HG03135 (cell line): Measurements from ENCODE around the gene GLDC.
"Not testable (repeated sequence)": the region's sequence is repeated elsewhere in the genome, so short reads cannot be mapped to it uniquely, and the experiment has no call there.

Experiments
- ATAC-seq: cut with Tn5 transposase; IDR thresholded peaks from one replicate; pipeline ENCODE4 v1.9.1; 2021; ENCODE audit warnings: mild to moderate bottlenecking, moderate library complexity; ENCODE audit not compliant: unreplicated experiment

GLDC gene

DNA sequence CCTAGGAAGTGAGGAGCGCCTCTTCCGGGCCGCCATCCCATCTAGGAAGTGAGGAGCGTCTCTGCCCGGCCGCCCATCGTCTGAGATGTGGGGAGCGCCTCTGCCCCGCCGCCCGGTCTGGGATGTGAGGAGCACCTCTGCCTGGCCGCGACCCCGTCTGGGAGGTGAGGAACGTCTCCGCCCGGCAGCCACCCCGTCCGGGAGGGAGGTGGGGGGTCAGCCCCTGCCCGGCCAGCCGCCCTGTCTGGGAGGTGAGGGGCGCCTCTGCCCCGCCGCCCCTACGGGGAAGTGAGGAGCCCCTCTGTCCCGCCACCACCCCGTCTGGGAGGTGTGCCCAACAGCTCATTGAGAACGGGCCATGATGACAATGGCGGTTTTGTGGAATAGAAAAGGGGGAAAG is 22.7 kb downstream of the GLDC start:
- ATAC-seq = not testable (repeated sequence)

DNA sequence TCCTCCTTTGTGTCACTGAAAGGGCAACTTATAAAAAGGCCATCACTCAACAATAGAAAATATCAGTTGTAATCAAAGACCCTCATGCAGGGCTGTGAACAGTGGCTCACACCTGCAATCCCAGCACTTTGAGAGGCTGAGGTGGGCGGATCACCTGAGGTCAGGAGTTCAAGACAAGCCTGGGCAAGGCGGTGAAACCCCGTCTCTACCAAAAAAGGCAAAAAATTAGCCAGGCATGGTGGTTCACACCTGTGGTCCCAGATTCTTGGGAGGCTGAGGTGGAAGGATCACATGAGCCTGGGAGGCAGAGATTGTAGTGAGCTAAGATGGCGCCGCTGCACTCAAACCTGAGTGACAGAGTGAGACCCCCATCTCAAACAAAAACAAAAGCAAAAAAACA is 24.7 kb downstream of the GLDC start:
- ATAC-seq = no peak

DNA sequence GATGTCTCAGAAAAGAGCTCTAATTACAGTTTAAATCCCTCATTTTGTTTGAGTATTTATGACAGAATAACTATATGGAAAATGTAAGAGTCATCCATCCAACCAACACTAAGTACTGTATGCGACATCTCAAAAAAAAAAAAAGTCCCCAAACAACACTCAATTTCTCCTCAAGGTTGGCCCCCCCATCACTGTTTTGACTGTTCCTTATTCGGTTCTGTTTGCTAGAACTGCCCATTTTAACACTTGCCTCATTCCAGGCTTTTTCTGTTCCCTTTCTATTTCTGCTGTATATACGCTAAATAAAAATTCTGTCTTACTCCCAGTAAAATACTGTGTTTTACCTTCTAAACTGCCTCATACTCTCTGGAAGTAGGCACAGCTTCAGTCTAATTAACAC is 25.2 kb downstream of the GLDC start:
- ATAC-seq = no peak

DNA sequence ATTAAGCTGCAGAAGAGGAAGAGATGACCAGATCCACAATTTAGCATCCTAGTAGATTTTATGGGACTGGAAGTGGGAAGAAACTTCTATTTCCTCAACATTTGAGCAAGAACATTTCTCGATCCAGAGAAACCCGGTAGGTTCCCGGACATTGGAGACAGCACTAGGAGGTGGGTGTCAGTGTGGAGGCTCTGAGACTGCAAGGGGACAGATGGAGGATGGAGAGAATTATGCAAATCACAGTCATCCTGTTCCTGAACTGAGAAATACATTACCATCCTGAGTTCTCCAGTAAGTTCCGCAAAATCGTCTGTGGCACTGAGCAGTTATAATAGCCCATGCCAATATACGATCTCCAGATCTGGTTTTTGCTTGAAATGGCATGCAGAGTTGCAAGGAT is 25.6 kb downstream of the GLDC start:
- ATAC-seq = no peak

DNA sequence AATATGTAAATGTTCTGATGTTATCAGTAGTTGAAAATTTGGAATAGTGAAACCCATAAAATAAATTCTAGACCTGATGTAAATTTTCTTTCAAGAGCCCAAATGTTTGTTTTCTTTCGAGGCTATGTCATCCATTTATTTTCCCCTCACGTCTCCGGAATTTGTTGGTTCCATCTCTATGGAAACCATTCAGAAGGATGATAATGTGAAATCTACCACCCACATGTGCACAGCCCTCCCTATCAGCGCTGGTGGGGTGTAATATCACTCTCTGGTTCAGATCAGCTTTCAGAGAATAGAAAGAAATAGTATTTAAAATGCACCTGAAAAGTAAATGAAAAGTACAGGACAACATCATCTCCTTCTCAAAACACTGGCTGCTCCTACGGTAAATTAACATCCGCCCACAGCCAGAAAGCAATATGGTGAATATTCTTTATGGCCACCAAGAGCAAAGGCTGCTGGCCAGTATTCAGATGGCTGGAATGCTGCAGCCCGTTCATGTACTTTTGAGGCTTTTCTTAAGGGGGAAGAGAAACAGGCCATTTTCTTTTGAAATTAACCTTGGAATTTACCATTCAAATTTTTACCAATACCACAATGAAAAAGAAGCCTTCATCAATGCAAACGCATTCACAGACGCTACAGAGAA is 28.5 kb downstream of the GLDC start:
- ATAC-seq = no peak

DNA sequence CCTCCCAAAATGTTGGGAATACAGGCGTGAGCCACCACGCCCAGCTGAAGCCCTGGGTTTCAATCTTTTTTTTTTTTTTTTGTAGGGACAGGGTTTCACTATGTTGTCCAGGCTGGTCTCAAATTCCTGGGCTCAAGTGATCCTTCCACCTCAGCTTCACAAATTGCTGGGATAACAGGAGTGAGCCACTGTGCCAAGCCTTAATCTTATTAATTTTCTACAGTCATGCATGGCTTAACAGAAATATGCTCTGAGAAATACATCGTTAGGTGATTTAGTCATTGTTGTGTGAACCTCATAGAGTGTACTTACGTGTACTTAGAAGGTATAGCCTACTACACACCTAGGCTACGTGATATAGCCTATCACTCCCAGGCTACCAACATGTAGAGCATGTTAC is 31.0 kb downstream of the GLDC start:
- no peak for ATAC-seq

DNA sequence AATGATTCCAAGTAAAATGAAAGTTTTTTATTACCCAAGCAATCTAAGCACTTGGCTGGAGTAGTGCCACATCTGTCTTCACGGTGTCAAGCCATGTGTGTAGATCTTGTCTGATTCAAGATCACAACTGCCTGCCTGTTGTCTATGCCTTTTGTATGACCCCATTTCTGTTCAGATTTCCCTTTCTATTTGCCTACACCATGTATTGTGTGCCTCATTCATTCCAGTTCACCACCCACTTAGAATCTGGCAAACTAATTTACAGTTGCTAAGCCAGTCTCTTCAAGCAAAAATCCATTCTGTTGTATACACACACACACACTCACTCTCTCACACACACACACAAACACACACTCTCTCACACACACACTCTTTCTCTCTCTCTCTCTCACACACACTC is 33.7 kb downstream of the GLDC start:
- no peak for ATAC-seq

DNA sequence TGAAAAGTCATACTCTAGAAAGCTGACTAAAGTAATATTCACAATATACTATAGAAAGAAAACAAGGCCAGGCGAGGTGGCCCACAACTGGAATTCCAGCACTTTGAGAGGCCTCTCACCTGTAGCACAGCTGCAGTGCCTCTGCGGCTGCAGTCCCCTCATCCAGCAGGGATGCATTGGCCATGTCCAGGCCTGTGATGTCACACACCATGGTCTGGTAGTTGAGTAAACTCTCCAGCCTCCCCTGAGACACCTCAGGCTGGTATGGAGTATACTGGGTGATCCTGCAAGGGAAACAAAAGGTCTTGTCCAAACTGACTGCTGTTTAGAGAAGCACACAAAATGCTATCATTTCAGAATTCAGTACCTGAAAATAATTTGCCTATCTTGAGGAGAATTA is 35.5 kb downstream of the GLDC start:
- no peak for ATAC-seq

DNA sequence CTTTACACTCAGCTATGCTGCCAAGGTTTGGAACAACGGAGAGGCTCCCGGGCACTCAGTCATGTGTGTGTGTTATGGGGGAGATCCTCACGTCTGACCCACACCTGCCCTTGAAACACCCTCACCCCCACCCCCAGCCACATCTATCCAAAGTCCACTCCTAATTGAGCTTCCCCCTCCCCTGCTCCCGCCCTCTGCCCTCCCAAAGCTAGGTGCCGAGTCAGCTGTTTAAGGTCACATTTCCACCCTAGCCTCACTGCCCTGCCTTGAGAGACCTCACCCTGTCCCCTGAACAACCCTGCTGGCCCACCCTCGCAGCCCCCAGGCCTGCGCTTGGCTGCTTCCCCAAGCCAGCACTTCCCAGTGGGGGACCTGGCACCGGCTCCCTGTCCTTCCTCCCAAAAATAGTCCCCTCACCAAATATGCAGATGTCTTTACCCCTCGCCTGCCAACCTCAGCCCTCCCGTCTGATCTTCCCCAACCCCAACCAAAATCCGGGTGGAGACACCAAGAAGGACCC is 36.0 kb downstream of the GLDC start:
- ATAC-seq = no peak

DNA sequence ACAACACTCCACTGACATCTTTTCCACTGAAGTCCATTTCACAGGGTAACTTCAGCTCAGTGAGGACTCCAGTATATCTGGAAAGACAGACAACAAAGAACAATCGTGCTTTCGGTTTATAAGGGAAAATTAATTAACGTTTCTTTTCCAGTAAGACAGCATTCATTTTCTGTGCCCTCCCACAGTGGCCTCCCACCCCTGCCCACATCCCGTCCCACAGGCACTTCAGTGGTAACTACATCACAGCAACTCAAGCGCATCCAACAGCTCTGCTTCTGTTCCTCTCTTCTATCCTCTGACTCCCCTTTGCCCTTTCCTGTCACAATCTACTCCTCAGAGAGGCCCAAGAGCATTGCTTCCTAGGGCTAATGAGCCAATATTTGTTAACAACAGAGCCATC is 40.3 kb downstream of the GLDC start:
- no peak for ATAC-seq

DNA sequence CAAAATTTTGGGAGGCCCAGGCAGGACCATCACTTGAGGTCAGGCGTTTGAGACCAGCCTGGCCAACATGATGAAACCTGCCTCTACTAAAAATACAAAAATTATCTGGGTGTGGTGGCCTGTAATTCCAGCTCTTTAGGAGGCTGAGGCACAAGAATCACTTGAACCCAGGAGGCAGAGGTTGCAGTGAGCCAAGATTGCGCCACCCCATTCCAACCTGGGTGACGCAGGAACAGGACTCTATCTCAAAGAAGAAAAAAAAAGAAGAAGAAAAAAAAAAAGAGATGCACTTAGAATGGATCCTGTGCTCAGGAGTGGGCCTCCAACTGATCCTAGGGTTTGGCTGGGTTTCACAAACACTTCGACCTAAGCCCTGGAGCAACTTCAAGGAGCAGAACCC is 45.1 kb downstream of the GLDC start:
- ATAC-seq = no peak

DNA sequence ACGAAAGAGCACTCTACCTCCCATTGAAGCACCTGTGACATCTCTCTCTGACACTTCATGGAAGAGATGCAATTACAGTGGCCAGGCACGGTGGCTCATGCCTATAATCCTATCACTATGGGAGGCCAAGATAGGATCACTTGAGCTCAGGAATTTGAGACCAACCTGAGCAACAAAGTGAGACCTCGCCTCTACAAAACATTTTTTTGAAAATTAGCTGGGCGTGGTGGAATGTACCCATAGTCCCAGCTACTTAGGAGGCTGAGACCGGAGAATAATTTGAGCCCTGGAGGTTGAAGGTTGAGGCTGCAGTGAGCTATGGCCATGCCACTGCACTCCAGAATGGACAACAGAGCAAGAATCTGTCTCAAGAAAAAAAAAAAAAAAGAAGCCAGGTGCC is 45.5 kb downstream of the GLDC start:
- ATAC-seq = no peak

DNA sequence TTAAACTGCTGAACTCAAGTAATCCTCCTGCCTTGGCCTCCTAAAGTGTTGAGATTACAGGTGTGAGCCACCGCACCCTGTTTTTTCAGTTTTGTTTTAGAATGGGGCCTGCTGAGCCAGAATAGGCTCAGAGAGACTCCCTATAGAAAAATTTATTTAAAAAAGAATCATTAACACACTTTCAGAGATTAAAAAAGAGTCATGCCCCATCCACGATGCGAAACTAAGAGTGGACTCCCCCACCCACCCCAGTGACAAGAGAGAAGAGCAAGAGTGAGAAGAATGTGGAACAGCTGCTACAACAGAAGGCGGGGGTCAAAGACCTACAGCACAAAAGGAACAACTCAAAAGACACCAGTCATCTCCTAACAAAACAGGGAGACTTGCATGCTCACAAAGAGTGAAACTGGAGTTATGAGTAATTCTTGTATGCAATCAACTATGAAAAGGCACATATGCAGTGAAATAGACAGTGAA is 47.2 kb downstream of the GLDC start:
- peak; percentile 98 for ATAC-seq

DNA sequence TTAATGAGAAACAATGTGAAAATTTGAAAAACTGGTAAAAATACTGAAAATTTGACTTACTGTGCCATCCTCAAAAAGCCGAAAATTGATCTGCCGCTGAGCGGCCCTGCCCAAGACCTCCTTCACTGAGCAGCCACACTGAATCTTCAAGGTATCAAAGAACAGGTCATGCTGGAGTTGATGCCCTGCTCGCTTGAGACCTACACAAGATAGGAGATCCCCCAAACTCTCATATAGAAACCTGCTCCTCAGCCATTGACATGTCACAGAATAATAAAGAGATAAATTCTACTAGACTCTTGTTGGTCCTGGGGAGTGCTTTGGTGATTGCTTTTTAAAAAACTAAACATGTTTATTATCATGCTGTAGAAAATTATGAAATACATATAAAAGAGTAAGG is 52.7 kb downstream of the GLDC start:
- no peak for ATAC-seq

DNA sequence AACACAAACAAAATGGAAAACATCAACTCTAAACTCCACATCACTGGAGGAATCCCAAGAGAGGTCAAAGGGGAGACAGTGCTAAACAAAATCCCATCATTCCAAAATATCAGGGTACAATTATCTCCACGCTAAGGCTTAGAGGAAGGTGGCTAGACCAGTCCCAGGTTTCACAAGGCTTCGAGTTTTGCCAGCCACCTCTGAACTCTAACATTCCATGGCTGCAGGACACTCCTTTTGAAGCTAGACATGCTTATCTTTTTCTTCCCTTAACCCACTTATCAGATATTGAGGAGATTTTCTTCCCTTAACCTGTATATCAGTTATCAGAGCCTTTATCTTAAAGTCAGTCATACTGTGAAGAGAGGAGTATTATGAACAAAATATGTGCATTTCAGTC is 53.3 kb downstream of the GLDC start:
- no peak for ATAC-seq

DNA sequence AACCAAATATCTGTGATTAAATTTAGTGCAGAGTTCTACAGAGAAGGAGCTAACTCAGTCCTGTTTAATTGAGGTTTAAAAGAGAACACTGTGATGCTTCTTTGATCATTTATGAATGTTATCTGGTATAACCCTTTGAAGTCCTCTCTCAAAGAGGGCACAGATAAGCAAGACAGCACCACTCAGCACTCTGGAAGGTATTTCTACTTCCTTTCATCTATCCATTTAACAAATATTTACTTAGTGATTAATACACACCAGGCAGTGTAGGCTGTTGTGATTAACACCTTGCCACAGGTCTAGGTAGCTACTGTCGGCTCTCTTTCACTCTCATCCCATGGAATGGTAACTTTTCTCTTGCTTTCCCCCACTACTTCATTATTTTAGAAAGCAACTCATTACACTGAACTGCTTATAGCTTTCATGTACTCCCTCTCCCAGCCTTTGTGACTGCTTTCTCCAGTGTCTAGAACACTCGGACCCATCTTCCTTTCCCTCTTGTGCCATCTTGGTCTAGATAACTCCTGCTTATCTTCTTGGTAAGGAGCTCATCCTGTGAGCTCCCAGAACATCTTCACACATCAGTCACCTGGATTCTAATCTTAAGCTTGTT is 54.7 kb downstream of the GLDC start:
- no peak for ATAC-seq

DNA sequence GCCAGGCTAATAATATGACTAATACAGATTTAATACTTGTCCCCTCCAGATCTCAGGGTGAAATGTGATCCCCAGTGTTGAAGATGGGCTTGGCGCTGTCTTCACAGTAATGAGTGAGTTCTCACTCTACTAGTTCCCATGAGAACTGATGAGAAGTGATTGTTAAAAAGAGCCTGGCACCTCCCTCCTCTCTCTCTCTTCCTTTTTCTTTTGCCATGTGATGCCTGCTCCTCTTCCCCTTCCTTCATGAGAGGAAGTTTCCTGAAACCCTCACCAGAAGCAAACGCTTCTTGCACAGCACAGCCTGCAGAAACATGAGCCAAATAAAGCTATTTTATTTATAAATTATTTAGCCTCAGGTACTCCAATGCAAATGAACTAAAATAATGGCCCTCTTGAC is 55.2 kb downstream of the GLDC start:
- no peak for ATAC-seq

DNA sequence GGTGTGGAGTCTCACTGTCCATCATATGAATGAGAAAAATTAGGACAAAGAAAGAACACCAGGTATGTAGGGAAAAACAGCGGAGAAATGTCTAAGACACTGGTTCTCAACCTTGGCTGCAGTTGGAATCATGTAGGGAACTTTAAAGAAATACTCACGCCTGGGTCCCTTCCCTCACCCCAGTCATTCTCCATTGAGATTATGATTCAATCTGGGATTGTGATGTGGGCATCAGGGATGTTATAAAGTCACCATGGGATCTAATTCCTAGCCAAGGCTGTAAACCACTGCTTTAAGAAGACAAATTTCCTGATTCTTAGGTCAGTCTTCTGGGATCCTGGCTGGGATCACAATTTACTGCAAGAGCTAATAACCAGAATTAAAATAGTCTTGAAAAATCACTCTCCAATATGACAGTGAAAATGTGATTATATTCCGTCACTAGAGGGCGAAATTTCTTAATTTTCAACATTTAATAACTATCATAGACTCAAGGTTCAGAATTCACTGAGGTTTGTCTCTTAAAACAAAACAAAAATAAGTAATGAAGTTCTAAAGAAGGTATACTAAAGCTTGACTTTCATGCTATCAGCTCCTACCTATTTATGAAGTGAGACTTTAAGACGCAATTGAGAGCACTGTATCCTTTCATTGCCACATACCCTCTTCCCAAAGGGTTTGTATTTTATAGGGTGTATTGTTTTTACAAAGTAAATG is 60.5 kb downstream of the GLDC start:
- no peak for ATAC-seq

DNA sequence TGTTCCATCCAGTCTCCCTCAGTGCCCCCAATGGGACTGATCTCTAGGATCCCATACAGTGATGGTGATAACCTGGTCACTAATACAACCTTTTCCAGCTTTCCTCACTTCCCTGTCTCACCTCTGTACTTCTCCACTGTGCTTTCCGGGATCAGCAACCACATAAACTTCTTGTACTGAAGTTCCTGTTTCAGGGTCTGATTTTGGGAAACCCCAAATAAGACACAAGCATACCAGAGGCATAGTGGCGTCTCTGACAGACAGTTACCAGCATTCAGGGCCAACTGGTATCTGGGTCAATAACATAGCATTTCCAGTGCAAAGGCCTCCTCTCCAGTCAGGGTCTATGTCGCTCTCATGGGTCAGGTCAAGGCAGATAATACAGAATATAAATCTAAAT is 64.3 kb downstream of the GLDC start:
- no peak for ATAC-seq

DNA sequence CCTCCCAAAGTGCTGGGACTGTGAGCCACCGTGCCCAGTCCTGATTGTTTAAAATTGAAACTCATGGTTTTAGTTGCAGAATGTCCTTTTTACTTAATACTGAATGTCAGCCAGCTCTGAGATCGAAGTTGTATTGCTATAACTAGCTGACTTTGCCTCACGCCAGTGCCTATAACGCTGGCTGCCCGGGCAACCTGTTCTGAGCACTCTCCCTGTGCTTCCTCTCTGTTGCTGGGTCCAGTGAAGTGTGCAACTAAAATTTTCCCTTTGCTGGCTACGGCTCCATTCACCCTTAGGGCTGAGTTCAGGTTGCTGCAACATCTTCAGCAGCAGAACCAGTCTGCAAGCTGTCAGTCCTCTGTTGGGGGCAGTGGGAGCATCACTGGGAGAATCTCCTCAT is 65.9 kb downstream of the GLDC start:
- no peak for ATAC-seq

DNA sequence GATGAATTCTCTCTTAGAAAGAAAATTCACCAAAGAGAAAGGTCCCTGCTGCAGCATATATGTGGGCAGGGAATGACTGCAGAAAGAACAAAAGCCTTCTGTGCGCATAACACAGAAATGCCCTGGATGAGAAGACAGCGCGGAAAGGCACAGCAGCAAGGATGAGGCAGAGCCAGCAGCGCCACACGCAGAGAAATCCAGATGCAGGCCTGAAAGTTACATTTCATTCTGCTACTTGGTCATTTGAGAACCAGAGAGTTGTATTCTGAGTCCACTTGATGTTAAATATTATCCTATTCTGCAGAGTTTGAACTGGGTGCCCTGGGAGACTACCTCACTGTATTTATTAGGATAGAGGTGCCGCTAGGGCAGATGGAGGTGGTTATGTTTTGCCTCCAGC is 68.5 kb downstream of the GLDC start:
- no peak for ATAC-seq
